Adrenal gland (tissue), 12 donors: ENCODE data around the gene ARF6. TPM values are rescaled to one million over a fixed set of nuclear protein-coding genes. Genes with fewer than 3 reads are reported as not detected.

Experiments
- DNase-seq, 7 donors: peaks; one replicate each; pipeline ENCODE4 v3.0.0-alpha.2; 2019 to 2020
- H3K27ac ChIP-seq, 5 donors: fragments of 200-600 bp; sonication (generic) in 4 of 5; 1 replicate in 3 of 5; 2 replicates in 2 of 5; pipeline versions ENCODE4 v1.5.1 to v1.8.0; 2016 to 2020; ENCODE audit warnings: mild to moderate bottlenecking in 1 of 5
- H3K27me3 ChIP-seq: fragments of 200-600 bp; 2 replicates; pipeline ENCODE4 v1.8.0; 2021
- H3K36me3 ChIP-seq, 2 donors: fragments of 200-600 bp; replicated peaks in 1 of 2; 1 replicate in 1 of 2; 2 replicates in 1 of 2; pipeline versions ENCODE4 v1.5.1 to v1.8.0; 2018 to 2022
- H3K4me1 ChIP-seq, 2 donors: fragments of 200-600 bp; replicated peaks in 1 of 2; 1 replicate in 1 of 2; 2 replicates in 1 of 2; pipeline versions ENCODE4 v1.5.1 to v1.8.0; 2018 to 2021
- H3K4me3 ChIP-seq, 4 donors: fragments of 200-600 bp; sonication (generic) in 3 of 4; one replicate each; pipeline ENCODE4 v1.5.1; 2016 to 2018
- H3K9me3 ChIP-seq, 3 donors: fragments of 200-600 bp; sonication (generic) in 1 of 3; replicated peaks in 1 of 3; 1 replicate in 2 of 3; 2 replicates in 1 of 3; pipeline versions ENCODE4 v1.5.1 to v1.8.0; 2016 to 2021
- CTCF ChIP-seq, 6 experiments: fragments of 450-650 bp in 4 of 6; fragments of 200-600 bp in 2 of 6; sonication (generic) in 1 of 6; IDR thresholded peaks; 1 replicate in 5 of 6; 2 replicates in 1 of 6; pipeline versions ENCODE4 v1.5.1 to v1.8.0; 2016 to 2021; ENCODE audit warnings: antibody characterized with exemption in 6 of 6, mild to moderate bottlenecking in 2 of 6, moderate library complexity in 1 of 6
- POLR2A ChIP-seq, 2 donors: fragments of 450-650 bp; IDR thresholded peaks; one replicate each; pipeline ENCODE4 v1.6.1; 2017; ENCODE audit warnings: antibody characterized with exemption in 2 of 2, mild to moderate bottlenecking in 2 of 2, moderate library complexity in 1 of 2
- WGBS, 4 donors: extraction: QIAGEN DNeasy Blood & Tissue Kit in 2 of 4; methylation state at CpG; one replicate each; pipeline versions ENCODE4 v1.1.5 to v1.1.7; 2013 to 2017; 5-methylcytosine and 5-hydroxymethylcytosine counted together
- intact Hi-C, 2 donors: fragments of 100-400 bp; cut with DNase I; formaldehyde crosslinking; loops; one replicate each; pipeline versions ENCODE4 v1.14.1 to v1.15.0; 2022 to 2023
- polyA plus RNA-seq, 3 donors: library from polyadenylated mRNA; stranded (reverse); fragments of 200-250 nt in 2 of 3; fragments of 350-450 nt in 1 of 3; fragmentation: Illumina TruSeq in 1 of 3; extraction: RNeasy Lipid Tissue Mini Kit (QIAGEN cat#74804) in 1 of 3; gene quantifications; one replicate each; pipeline ENCODE4 v1.2.3, GENCODE V29; 2013 to 2014
- small RNA-seq, 2 donors: library from RNA; depleted of rRNA; stranded (forward); fragments of <200 nt; gene quantifications; one replicate each; pipeline ENCODE3, GENCODE V24; 2016
- total RNA-seq, 9 donors: library from RNA; depleted of rRNA in 4 of 9; stranded (reverse); fragments of >200 nt in 4 of 9; fragments of 120-200 nt in 1 of 9; fragmentation: NEBNext Ultra II Directional in 1 of 9; extraction: Animal tissue kit (Norgen Biotek cat#: 25700) in 1 of 9; gene quantifications; one replicate each; pipeline versions ENCODE4 v1.1.0 to v1.2.4, GENCODE V29; 2013 to 2023
- donor health status: healthy with polysubstance abuse.
- donor health status: Bipolar disorder and iron deficiency.
- donor health status: DM: yes; HTN: yes; CAD: no.
- donor health status: DM: no; HTN: no; CAD: no.
- donor health status: DM: no; HTN: no; CAD: no.
- donor health status: DM: yes; HTN: yes; CAD: no.

ARF6 gene
- total and polyA plus RNA-seq, 12 donors: 13.6 to 65.8 (median 47.6) TPM

- WGBS, 4 donors: 43 to 51% (median 47%) methylated on average over 1 of the region's 1 CpG
- intact Hi-C loops: no loop called here
- TF ChIP-seq CTCF (IDR thresholded peaks at IDR 0.05) (no peak), POLR2A (IDR thresholded peaks at IDR 0.05) (no peak)
- Histone ChIP-seq H3K27ac (peak overlapping the region in 1 of 5 donors; percentile 8), H3K27me3 (no peaks in the 10 kb centered on the region), H3K36me3 (no peaks in the 10 kb centered on the region), H3K4me1 (no peaks in the 10 kb centered on the region), H3K4me3 (no peak overlapping the region), H3K9me3 (no peaks in the 10 kb centered on the region)
- no peak for DNase-seq
Observed at GRCh38 chr14:49940808-49941421, 48.0 kb downstream of the ARF6 start.

- TF ChIP-seq POLR2A (IDR thresholded peaks at IDR 0.05) (no peak), CTCF (IDR thresholded peaks at IDR 0.05) (no peak)
- peak in 1 of 7 donors; percentile 9 for DNase-seq
- peaks cover 0 to 6% of the 10 kb centered on the region in 2 donors for H3K4me1 ChIP-seq
- H3K36me3 ChIP-seq: no peaks in the 10 kb centered on the region
- no peaks in the 10 kb centered on the region for H3K9me3 ChIP-seq
- intact Hi-C loops: no loop called here
- H3K4me3 ChIP-seq: no peak overlapping the region
- no peaks in the 10 kb centered on the region for H3K27me3 ChIP-seq
- H3K27ac ChIP-seq: no peak overlapping the region
- WGBS, 4 donors: 50 to 100% (median 81%) methylated on average over 1 to 2 of the region's 2 CpGs
Observed at GRCh38 chr14:49942090-49942489, 49.2 kb downstream of the ARF6 start.

GRCh38 chr14:49944501-49944900, 51.6 kb downstream of the ARF6 start:
- 65 to 78% (median 69%) methylated on average over 1 of the region's 1 CpG for WGBS, 4 donors
- no peak for TF ChIP-seq CTCF (IDR thresholded peaks at IDR 0.05)
- no peak for TF ChIP-seq POLR2A (IDR thresholded peaks at IDR 0.05)
- H3K27ac ChIP-seq: no peak overlapping the region
- DNase-seq: peak in 1 of 7 donors; percentile 15
- no peak overlapping the region for H3K4me3 ChIP-seq
- no peaks in the 10 kb centered on the region for H3K27me3 ChIP-seq
- intact Hi-C loops: no loop called here
- no peaks in the 10 kb centered on the region for H3K36me3 ChIP-seq
- H3K9me3 ChIP-seq: no peaks in the 10 kb centered on the region
- peaks cover 0 to 6% of the 10 kb centered on the region in 2 donors for H3K4me1 ChIP-seq

GRCh38 chr14:49945448-49946319, 52.8 kb downstream of the ARF6 start:
- TF ChIP-seq CTCF (IDR thresholded peaks at IDR 0.05) (no peak), POLR2A (IDR thresholded peaks at IDR 0.05) (no peak)
- Histone ChIP-seq H3K27ac (no peak overlapping the region), H3K9me3 (no peaks in the 10 kb centered on the region), H3K4me3 (no peak overlapping the region), H3K36me3 (no peaks in the 10 kb centered on the region), H3K4me1 (peaks cover 0 to 6% of the 10 kb centered on the region in 2 donors), H3K27me3 (no peaks in the 10 kb centered on the region)
- no peak for DNase-seq
- 89 to 91% (median 90%) methylated on average over 7 to 8 of the region's 8 CpGs for WGBS, 4 donors
- intact Hi-C loops: no loop called here

Small RNA genes within 50 kb of the gene (small RNA-seq; reads per million reads assigned to genes)
- gene RF00017 (0 reads per million in 2 donors), gene RN7SL2 (1.3 to 9.4 reads per million in 2 donors), gene RN7SL3 (6.2 to 8.5 reads per million in 2 donors), gene RNU6-189P (0 reads per million in 2 donors)

Other genes with a start within 250 kb of the ARF6 start
- gene POLE2, start 204.9 kb upstream of the ARF6 start, total RNA-seq: 10 to 100 TPM in 1 of 9 donors, 1 to 10 TPM in 6, under 1 TPM in 2; 0.95 to 10.4 (median 1.5) TPM
- gene POLE2, start 204.9 kb upstream of the ARF6 start, polyA plus RNA-seq: 1 to 10 TPM; 2.2 to 4.4 (median 2.6) TPM
- 1 to 10 TPM; 1.9 to 9.9 (median 5.9) TPM for gene KLHDC1, start 200.0 kb upstream of the ARF6 start, total RNA-seq
- gene KLHDC1, start 200.0 kb upstream of the ARF6 start, polyA plus RNA-seq: 1 to 10 TPM; 3.1 to 3.4 (median 3.2) TPM
- gene KLHDC2, start 124.9 kb upstream of the ARF6 start, total RNA-seq: 100 to 1,000 TPM in 1 of 9 donors, 10 to 100 TPM in 8; 54.3 to 134 (median 68.8) TPM
- gene KLHDC2, start 124.9 kb upstream of the ARF6 start, polyA plus RNA-seq: 10 to 100 TPM; 43.1 to 74.2 (median 43.4) TPM
- 10 to 100 TPM; 14.8 to 94.1 (median 54.5) TPM for gene NEMF, start 40.3 kb upstream of the ARF6 start, total RNA-seq
- gene NEMF, start 40.3 kb upstream of the ARF6 start, polyA plus RNA-seq: 10 to 100 TPM; 28.1 to 88.3 (median 60.7) TPM
- gene VCPKMT, start 223.5 kb downstream of the ARF6 start, total RNA-seq: 10 to 100 TPM in 1 of 9 donors, 1 to 10 TPM in 8; 1.0 to 14.2 (median 8.1) TPM
- gene VCPKMT, start 223.5 kb downstream of the ARF6 start, polyA plus RNA-seq: 10 to 100 TPM in 2 of 3 donors, 1 to 10 TPM in 1; 7.7 to 31.2 (median 13.4) TPM